ENCODE measurements around the gene CCDC24. TPM values are rescaled to one million over a fixed set of nuclear protein-coding genes. Genes with fewer than 3 reads are reported as not detected.

Gene CCDC24
- total and polyA plus RNA-seq, 2 of the 13 experiments (the other 11 are each of a cell fraction or from before 2014, with no cell fraction given) = 1.4 to 2.9 TPM

DNA sequence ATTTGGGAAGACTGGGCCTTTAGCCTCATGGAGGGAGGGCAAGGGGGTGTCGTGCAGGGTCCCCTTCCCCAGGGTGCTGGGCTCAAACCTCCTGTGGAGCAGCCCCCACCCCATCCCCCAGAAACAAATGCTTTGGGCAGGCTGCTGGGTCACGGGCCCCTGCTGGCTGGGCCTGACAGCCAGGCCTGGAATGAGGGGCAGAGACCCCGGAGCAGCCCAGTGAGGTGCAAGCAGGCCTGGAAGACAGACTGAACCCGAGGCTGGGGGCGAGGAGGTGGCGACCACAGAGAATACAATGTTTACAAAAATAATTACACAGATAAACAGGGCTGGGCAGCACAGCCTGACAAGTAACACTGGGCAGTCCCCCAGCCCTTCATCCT, 5.3 kb downstream of the CCDC24 start:
- 65% methylated on average over 6 of the region's 6 CpGs for WGBS (ENCODE audit: low lambda C conversion rate)
- Histone ChIP-seq H2AFZ (ENCODE audit: low read length) (no peak overlapping the region), H4K20me1 (ENCODE audit: insufficient read depth, low read length) (no peaks in the 10 kb centered on the region), H3K79me2 (ENCODE audit: insufficient read depth, low read length) (no peaks in the 10 kb centered on the region), H3K9me3 (ENCODE audit: low read length) (no peaks in the 10 kb centered on the region), H3K4me2 (ENCODE audit: low read depth, low read length) (peak overlapping the region; percentile 20; the same call in 1 of the 2 replicates), H3K36me3 (replicated peaks in 1 of 2; ENCODE audit: control insufficient read depth in 1 of 2, insufficient read depth in 2 of 2, low read length in 2 of 2) (peaks cover 3 to 17% of the 10 kb centered on the region in 2 experiments; a peak in 3 of 5 replicates), H3K9ac (ENCODE audit: insufficient read depth, low read depth, low read length) (no peak overlapping the region), H3K27ac (ENCODE audit: extremely low read length, insufficient read depth, low read length) (no peak overlapping the region), H3K27me3 (ENCODE audit: control insufficient read depth in 1 of 2, insufficient read depth in 2 of 2, low read length in 2 of 2) (no peaks in the 10 kb centered on the region), H3K4me1 (ENCODE audit: insufficient read depth, low read length) (peaks cover 44% of the 10 kb centered on the region), H3K4me3 (replicated peaks in 1 of 3; ENCODE audit: insufficient read depth in 1 of 3, low read depth in 2 of 3, low read length in 3 of 3) (peak overlapping the region in 1 of 3 experiments; percentile 6; a peak in 1 of 6 replicates)
- in situ Hi-C loops (cut with HindIII; ENCODE audit: extremely low pct_ligation_motif_present, low pct_unique_long_range_greater_than_20kb) (loop anchor here (5.0 kb wide), 1 partner anchor 36 kb away; the partner anchor contains the start of gene SLC6A9), intact Hi-C loops (cut with micrococcal nuclease; ENCODE audit: unreplicated experiment) (no loop called here)
- ChIA-PET POLR2A (no interaction called here), CTCF (ENCODE audit: low intra/inter-chr PET ratio, low total read pairs) (no interaction called here)
- TF ChIP-seq HDAC6 (IDR thresholded peaks at IDR 0.05; ENCODE audit: low read depth, low read length) (no peak), AGO2 (optimal IDR thresholded peaks at IDR 0.05; ENCODE audit: low read depth, low read length) (peak; percentile 2)
- TF ChIP-seq, protein P1, sequence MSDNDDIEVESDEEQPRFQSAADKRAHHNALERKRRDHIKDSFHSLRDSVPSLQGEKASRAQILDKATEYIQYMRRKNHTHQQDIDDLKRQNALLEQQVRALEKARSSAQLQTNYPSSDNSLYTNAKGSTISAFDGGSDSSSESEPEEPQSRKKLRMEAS (IDR thresholded peaks at IDR 0.05) = 0 out of 2 replicates have a peak, but pooled peaks have one; percentile 8
- FAIRE-seq (no peak), ATAC-seq (no peak), DNase-seq (ENCODE audit: low spot score) (no peak)
- BruUV-seq (replicated peaks) = no TSS peak

DNA sequence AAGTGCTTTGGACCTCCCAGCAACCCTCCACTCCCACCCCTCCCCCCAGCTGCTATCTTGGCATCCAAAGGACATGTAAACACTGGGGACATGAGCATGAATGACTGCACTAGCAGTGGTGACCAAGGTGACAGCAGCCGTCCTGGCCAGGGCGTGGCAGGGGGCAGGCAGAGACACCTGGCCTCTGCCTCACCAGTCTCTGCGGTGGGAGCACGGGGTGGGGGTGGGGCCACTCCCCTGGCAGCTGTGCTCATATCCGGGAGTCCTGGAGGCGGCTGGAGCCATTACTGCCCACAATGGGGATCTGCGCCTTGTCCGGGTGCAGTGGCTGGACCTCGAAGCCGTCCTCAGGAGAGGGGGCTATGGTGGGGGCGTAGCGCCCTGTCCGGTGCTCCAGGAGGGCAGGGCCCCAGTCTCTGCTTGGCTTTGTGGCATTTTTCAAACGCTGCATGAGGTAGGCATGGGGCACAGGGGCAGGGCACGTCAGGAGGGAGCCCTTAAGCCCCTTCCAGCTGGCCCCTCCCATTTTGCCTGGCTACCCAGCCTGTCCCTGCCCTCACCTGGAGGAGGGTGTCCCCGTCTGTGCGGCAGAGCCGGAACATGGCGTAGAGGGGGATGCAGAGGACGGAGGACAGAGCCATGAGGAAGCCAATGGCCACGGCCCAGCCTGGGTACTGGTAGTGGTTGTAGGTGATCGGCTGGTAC, 6.0 kb downstream of the CCDC24 start:
- no peaks in the 10 kb centered on the region for H4K20me1 ChIP-seq (ENCODE audit: insufficient read depth, low read length)
- H3K9ac ChIP-seq (ENCODE audit: insufficient read depth, low read depth, low read length) = no peak overlapping the region
- no peak for DNase-seq (ENCODE audit: low spot score)
- ChIA-PET CTCF (ENCODE audit: low intra/inter-chr PET ratio, low total read pairs) (no interaction called here), POLR2A (interaction anchor here (1.4 kb wide), 1 partner anchor 34 kb away, joined by 4 read pairs; the partner anchor contains the start of gene SLC6A9)
- peaks cover 5 to 17% of the 10 kb centered on the region in 2 experiments; a peak in 4 of 5 replicates for H3K36me3 ChIP-seq (replicated peaks in 1 of 2; ENCODE audit: control insufficient read depth in 1 of 2, insufficient read depth in 2 of 2, low read length in 2 of 2)
- TF ChIP-seq ZNF101 (CRISPR knock-in tag; IDR thresholded peaks at IDR 0.05; ENCODE audit: borderline replicate concordance, low read depth) (no peak), ZNF281 (CRISPR knock-in tag; IDR thresholded peaks at IDR 0.05; ENCODE audit: borderline replicate concordance) (peak; percentile 54; the same call in 1 of the 2 replicates), RAD51 (IDR thresholded peaks at IDR 0.05; ENCODE audit: borderline replicate concordance) (no peak), MAFK (conservative IDR thresholded peaks at IDR 0.05 in 1 of 2, IDR thresholded peaks at IDR 0.05 in 1 of 2; ENCODE audit: low read length in 2 of 2) (no peak), AGO2 (optimal IDR thresholded peaks at IDR 0.05; ENCODE audit: low read depth, low read length) (peak; percentile 54), ELF1 (CRISPR knock-in tag; IDR thresholded peaks at IDR 0.05) (no peak), FOXA1 (IDR thresholded peaks at IDR 0.05) (no peak), FOXA1 (CRISPR knock-in tag; IDR thresholded peaks at IDR 0.05) (0 out of 2 replicates have a peak, but pooled peaks have one; percentile 14), BATF2 (CRISPR knock-in tag; IDR thresholded peaks at IDR 0.05) (no peak), POLR2AphosphoS5 (IDR thresholded peaks at IDR 0.05; ENCODE audit: low read depth, low read length) (no peak), E2F5 (CRISPR knock-in tag; conservative IDR thresholded peaks at IDR 0.05) (no peak)
- no peak for ATAC-seq
- no peak overlapping the region for H3K27ac ChIP-seq (ENCODE audit: extremely low read length, insufficient read depth, low read length)
- 92% methylated on average over 11 of the region's 22 CpGs for WGBS (ENCODE audit: low lambda C conversion rate)
- no peak overlapping the region for H3K4me3 ChIP-seq (replicated peaks in 1 of 3; ENCODE audit: insufficient read depth in 1 of 3, low read depth in 2 of 3, low read length in 3 of 3)
- H2AFZ ChIP-seq (ENCODE audit: low read length) = no peak overlapping the region
- H3K27me3 ChIP-seq (ENCODE audit: control insufficient read depth in 1 of 2, insufficient read depth in 2 of 2, low read length in 2 of 2) = no peaks in the 10 kb centered on the region
- no TSS peak for BruUV-seq (replicated peaks)
- H3K4me2 ChIP-seq (ENCODE audit: low read depth, low read length) = no peak overlapping the region
- no peaks in the 10 kb centered on the region for H3K9me3 ChIP-seq (ENCODE audit: low read length)
- in situ Hi-C loops (cut with HindIII; ENCODE audit: extremely low pct_ligation_motif_present, low pct_unique_long_range_greater_than_20kb) = loop anchor here (5.0 kb wide), 1 partner anchor 35 kb away; the partner anchor contains the start of gene SLC6A9
- intact Hi-C loops (cut with micrococcal nuclease; ENCODE audit: unreplicated experiment) = no loop called here
- H3K79me2 ChIP-seq (ENCODE audit: insufficient read depth, low read length) = no peaks in the 10 kb centered on the region
- peaks cover 38% of the 10 kb centered on the region for H3K4me1 ChIP-seq (ENCODE audit: insufficient read depth, low read length)
- no peak for FAIRE-seq

Data from HepG2 (cell line).